Posterior cingulate gyrus (tissue), 11 donors: ENCODE measurements around the gene DCUN1D4.

ENCODE experiments used
- DNase-seq, 10 donors: peaks; one replicate each; pipeline versions ENCODE4 v3.0.0 to v3.0.0-alpha.2; 2020 to 2021; ENCODE audit warnings: mixed read lengths in 3 of 10
- intact Hi-C: fragments of 100-400 bp; cut with DNase I; formaldehyde crosslinking; loops from one replicate; pipeline ENCODE4 v1.15.1; 2023

DCUN1D4 gene

GRCh38 chr4:51943221-51943620 lies 100.3 kb downstream of the DCUN1D4 start:
- intact Hi-C loops = no loop called here
- DNase-seq = no peak

GRCh38 chr4:51958199-51958968 lies 115.4 kb downstream of the DCUN1D4 start:
- DNase-seq = no peak
- intact Hi-C loops = no loop called here

GRCh38 chr4:51960486-51960885 lies 117.5 kb downstream of the DCUN1D4 start:
- intact Hi-C loops = no loop called here
- DNase-seq = no peak

GRCh38 chr4:51963841-51964517 lies 121.0 kb downstream of the DCUN1D4 start:
- no peak for DNase-seq
- intact Hi-C loops = no loop called here

GRCh38 chr4:51965862-51966261 lies 122.9 kb downstream of the DCUN1D4 start:
- DNase-seq = no peak
- intact Hi-C loops = no loop called here
